Measurements from ENCODE around the gene BCKDK. TPM values are rescaled to one million over a fixed set of nuclear protein-coding genes. Genes with fewer than 3 reads are reported as not detected.
A peak's percentile ranks its signal among the peaks of the same experiment; 100 is the strongest.

Gene BCKDK
- total and polyA plus RNA-seq, 2 of the 13 experiments (the other 11 are each of a cell fraction or from before 2014, with no cell fraction given), result 24.9 to 42.6 TPM

DNA sequence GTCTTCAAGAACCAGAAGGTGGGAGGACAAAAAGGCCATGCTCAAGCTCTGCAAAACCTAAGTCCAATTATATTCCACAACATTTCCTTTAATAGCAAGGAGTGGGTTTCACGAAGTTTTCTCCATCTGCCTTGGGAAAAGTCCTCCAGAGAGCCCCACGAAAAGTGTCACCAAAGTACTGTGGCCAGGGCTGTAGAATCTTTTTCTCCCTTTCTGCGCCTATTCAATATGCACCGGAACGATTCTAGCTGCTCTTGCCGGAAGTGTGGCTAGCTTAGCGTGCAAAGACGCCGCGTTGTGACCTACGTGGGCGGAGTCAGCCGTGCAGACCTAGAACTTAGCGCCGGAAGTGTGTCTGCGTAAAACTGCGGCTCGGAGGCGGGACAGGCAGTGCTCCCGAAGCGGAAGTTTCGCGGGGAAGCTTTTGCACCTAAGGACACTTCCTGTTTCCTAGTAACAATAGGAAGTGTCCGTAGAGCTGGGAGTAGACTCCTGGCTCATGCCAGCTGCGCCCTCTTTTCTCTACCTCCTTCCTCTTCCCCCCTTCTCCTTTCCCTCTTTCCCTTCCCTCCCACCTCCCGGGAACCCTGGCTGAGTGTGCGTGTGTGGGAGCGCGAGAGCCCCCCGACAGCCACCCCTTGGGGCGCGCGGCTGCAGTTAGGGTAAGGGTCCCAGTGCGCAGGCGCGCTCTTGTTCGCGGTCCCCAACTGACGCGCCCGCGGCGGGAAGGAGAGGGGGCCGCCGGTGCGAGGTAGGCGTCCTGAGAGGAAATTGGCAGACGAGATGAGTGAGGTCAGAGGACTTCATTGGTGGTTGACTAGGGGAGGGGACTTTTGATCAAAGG lies 34.0 kb upstream of the BCKDK start, which contains the start of the genes ZNF646 and ZNF668 (continued):
- TF ChIP-seq, protein P1, sequence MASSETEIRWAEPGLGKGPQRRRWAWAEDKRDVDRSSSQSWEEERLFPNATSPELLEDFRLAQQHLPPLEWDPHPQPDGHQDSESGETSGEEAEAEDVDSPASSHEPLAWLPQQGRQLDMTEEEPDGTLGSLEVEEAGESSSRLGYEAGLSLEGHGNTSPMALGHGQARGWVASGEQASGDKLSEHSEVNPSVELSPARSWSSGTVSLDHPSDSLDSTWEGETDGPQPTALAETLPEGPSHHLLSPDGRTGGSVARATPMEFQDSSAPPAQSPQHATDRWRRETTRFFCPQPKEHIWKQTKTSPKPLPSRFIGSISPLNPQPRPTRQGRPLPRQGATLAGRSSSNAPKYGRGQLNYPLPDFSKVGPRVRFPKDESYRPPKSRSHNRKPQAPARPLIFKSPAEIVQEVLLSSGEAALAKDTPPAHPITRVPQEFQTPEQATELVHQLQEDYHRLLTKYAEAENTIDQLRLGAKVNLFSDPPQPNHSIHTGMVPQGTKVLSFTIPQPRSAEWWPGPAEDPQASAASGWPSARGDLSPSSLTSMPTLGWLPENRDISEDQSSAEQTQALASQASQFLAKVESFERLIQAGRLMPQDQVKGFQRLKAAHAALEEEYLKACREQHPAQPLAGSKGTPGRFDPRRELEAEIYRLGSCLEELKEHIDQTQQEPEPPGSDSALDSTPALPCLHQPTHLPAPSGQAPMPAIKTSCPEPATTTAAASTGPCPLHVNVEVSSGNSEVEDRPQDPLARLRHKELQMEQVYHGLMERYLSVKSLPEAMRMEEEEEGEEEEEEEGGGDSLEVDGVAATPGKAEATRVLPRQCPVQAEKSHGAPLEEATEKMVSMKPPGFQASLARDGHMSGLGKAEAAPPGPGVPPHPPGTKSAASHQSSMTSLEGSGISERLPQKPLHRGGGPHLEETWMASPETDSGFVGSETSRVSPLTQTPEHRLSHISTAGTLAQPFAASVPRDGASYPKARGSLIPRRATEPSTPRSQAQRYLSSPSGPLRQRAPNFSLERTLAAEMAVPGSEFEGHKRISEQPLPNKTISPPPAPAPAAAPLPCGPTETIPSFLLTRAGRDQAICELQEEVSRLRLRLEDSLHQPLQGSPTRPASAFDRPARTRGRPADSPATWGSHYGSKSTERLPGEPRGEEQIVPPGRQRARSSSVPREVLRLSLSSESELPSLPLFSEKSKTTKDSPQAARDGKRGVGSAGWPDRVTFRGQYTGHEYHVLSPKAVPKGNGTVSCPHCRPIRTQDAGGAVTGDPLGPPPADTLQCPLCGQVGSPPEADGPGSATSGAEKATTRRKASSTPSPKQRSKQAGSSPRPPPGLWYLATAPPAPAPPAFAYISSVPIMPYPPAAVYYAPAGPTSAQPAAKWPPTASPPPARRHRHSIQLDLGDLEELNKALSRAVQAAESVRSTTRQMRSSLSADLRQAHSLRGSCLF (CRISPR knock-in tag; IDR thresholded peaks at IDR 0.05; ENCODE audit: borderline replicate concordance), result no peak
- TF ChIP-seq MTA1 (CRISPR knock-in tag; IDR thresholded peaks at IDR 0.05; ENCODE audit: borderline replicate concordance) (no peak), ZNF777 (CRISPR knock-in tag; IDR thresholded peaks at IDR 0.05) (peak; percentile 80), ATF7-NPFF (CRISPR knock-in tag; IDR thresholded peaks at IDR 0.05; ENCODE audit: low read depth) (peak; percentile 78; the same call in 1 of the 2 replicates), ZNF674 (CRISPR knock-in tag; IDR thresholded peaks at IDR 0.05; ENCODE audit: low read depth) (no peak), CCAR2 (optimal IDR thresholded peaks at IDR 0.05; ENCODE audit: low read depth, low read length) (peak; percentile 71), ETV6 (CRISPR knock-in tag; conservative IDR thresholded peaks at IDR 0.05) (peak; percentile 83; the same call in 1 of the 2 replicates), RAD51 (IDR thresholded peaks at IDR 0.05; ENCODE audit: borderline replicate concordance) (no peak), KDM6A (CRISPR knock-in tag; IDR thresholded peaks at IDR 0.05; ENCODE audit: low read depth) (no peak), HNRNPUL1 (IDR thresholded peaks at IDR 0.05; ENCODE audit: low read depth, low read length) (no peak), ZNF558 (CRISPR knock-in tag; IDR thresholded peaks at IDR 0.05; ENCODE audit: borderline replicate concordance) (peak; percentile 53; the same call in 1 of the 2 replicates), ZNF790 (CRISPR knock-in tag; IDR thresholded peaks at IDR 0.05; ENCODE audit: borderline replicate concordance) (no peak), CENPT (CRISPR knock-in tag; IDR thresholded peaks at IDR 0.05; ENCODE audit: low read depth) (no peak), ZNF572 (CRISPR knock-in tag; IDR thresholded peaks at IDR 0.05) (peak; percentile 99), CC2D1A (CRISPR knock-in tag; IDR thresholded peaks at IDR 0.05) (peak; percentile 76; the same call in 1 of the 2 replicates)
- TF ChIP-seq, protein P2, sequence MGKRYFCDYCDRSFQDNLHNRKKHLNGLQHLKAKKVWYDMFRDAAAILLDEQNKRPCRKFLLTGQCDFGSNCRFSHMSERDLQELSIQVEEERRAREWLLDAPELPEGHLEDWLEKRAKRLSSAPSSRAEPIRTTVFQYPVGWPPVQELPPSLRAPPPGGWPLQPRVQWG (CRISPR knock-in tag; IDR thresholded peaks at IDR 0.05; ENCODE audit: borderline replicate concordance, low read depth), result no peak
- TF ChIP-seq, protein P3, sequence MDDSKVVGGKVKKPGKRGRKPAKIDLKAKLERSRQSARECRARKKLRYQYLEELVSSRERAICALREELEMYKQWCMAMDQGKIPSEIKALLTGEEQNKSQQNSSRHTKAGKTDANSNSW (CRISPR knock-in tag; IDR thresholded peaks at IDR 0.05; ENCODE audit: borderline replicate concordance), result no peak; the same call in 1 of the 2 replicates
- TF ChIP-seq, protein P4, sequence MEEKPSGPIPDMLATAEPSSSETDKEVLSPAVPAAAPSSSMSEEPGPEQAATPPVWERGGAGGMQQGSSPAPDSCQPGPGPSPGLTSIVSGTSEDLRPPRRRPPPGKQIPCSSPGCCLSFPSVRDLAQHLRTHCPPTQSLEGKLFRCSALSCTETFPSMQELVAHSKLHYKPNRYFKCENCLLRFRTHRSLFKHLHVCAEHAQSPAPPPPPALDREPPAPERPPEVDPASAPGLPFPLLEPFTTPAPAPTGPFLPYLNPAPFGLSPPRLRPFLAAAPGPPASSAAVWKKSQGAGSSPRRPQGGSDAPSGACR (CRISPR knock-in tag; IDR thresholded peaks at IDR 0.05), result 0 out of 2 replicates have a peak, but pooled peaks have one; percentile 43
- TF ChIP-seq, protein P5, sequence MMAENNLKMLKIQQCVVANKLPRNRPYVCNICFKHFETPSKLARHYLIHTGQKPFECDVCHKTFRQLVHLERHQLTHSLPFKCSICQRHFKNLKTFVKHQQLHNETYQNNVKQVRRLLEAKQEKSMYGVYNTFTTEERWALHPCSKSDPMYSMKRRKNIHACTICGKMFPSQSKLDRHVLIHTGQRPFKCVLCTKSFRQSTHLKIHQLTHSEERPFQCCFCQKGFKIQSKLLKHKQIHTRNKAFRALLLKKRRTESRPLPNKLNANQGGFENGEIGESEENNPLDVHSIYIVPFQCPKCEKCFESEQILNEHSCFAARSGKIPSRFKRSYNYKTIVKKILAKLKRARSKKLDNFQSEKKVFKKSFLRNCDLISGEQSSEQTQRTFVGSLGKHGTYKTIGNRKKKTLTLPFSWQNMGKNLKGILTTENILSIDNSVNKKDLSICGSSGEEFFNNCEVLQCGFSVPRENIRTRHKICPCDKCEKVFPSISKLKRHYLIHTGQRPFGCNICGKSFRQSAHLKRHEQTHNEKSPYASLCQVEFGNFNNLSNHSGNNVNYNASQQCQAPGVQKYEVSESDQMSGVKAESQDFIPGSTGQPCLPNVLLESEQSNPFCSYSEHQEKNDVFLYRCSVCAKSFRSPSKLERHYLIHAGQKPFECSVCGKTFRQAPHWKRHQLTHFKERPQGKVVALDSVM (CRISPR knock-in tag; IDR thresholded peaks at IDR 0.05), result peak; percentile 53
- TF ChIP-seq, protein P6, sequence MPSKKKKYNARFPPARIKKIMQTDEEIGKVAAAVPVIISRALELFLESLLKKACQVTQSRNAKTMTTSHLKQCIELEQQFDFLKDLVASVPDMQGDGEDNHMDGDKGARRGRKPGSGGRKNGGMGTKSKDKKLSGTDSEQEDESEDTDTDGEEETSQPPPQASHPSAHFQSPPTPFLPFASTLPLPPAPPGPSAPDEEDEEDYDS (CRISPR knock-in tag; IDR thresholded peaks at IDR 0.05), result peak; percentile 87
